Posterior vena cava (tissue), 2 donors: ENCODE data around the gene PTCRA. TPM values are rescaled to one million over a fixed set of nuclear protein-coding genes. Genes with fewer than 3 reads are reported as not detected.

Experiments used
- DNase-seq: peaks from one replicate; pipeline ENCODE4 v3.0.0-alpha.2; 2020; ENCODE audit warnings: low spot score
- intact Hi-C, 2 donors: fragments of 100-400 bp; cut with DNase I; formaldehyde crosslinking; loops; one replicate each; pipeline versions ENCODE4 v1.14.1 to v1.14.2; 2022 to 2023
- total RNA-seq, 2 donors: library from RNA; stranded (reverse); fragmentation: NEBNext Ultra II Directional; extraction: Animal tissue kit (Norgen Biotek cat#: 25700); gene quantifications; one replicate each; pipeline ENCODE4 v1.2.1, GENCODE V29; 2021
- donor health status: DM: yes; HTN: yes; CAD: no.
- donor health status: DM: yes; HTN: yes; CAD: no.

PTCRA gene
- total RNA-seq, 2 donors from 2014 or later, result not detected

- intact Hi-C loops, result no loop called here
- DNase-seq, result no peak
Observed at GRCh38 chr6:42963855-42964605, 48.2 kb downstream of the PTCRA start.

GRCh38 chr6:42966571-42966970, 50.7 kb downstream of the PTCRA start:
- intact Hi-C loops, result no loop called here
- DNase-seq, result no peak

- intact Hi-C loops, result no loop called here
- no peak for DNase-seq
Observed at GRCh38 chr6:42967228-42967627, 51.4 kb downstream of the PTCRA start.

DNA sequence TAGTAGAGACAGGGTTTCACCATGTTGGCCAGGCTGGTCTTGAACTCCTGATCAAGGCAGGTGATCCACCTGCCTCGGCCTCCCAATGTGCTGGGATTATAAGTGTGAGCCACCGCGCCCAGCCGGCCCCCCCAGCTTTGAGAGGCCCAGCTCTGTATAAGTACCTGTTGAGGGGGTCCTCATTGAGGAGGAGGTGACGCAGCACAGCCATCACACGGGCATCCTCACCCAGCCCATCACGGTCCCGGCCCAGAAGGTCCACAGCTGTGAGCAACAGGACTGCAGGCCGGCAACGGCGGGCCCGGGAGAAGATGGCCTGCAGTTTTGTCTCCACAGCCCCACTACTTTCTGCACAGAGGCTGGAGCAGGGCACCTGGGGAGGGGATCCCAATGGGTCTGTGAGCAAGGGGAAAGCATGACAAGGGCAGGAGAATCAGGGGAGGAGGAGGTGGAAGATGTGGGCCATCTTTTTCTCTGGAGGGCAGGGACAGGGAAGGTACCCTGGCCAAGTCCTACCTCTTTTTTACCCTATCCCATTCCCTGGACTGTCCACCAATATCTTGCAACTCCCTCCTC, 52.4 kb downstream of the PTCRA start:
- no peak for DNase-seq
- intact Hi-C loops, result no loop called here

GRCh38 chr6:42968783-42969182, 52.9 kb downstream of the PTCRA start:
- DNase-seq, result no peak
- intact Hi-C loops, result no loop called here

GRCh38 chr6:42969431-42969830, 53.6 kb downstream of the PTCRA start:
- no peak for DNase-seq
- intact Hi-C loops, result no loop called here

- intact Hi-C loops, result no loop called here
- DNase-seq, result no peak
Observed at GRCh38 chr6:42969934-42970333, 54.1 kb downstream of the PTCRA start.

- intact Hi-C loops, result no loop called here
Observed at GRCh38 chr6:42970871-42971612, 55.2 kb downstream of the PTCRA start.

GRCh38 chr6:42971746-42972327, 56.0 kb downstream of the PTCRA start:
- intact Hi-C loops, result no loop called here
- no peak for DNase-seq

More at GRCh38 chr6:42970871-42971612, 55.2 kb downstream of the PTCRA start:
- DNase-seq, result no peak

GRCh38 chr6:42973926-42974325, 58.1 kb downstream of the PTCRA start:
- intact Hi-C loops, result no loop called here
- no peak for DNase-seq

DNA sequence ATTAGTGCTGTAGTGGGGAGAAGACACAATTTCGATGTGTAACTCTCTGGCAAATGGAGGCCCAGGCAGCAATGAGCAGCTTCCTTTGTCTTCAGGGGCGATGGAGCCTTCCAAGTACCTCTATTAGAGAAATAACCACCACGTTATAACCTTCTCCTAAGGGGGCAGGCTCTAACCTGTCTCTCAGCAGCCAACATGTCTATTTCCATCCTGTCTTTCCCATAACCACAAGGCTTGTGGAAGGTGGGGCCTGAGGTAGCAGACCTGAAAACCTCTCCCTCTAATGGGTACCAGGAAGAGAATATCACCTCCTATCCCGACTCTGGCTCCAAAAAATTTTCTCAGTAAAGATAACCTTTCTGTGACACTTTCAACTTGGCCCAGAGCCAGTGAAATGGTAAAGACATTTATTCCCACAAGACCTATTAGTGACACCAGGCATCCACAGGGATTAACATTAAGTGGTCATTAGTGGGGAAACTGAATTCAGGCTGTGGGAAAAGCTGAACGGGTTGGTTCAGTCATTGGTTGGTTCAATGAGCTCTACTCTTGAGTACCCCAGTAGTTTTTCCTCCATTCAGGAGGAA, 59.2 kb downstream of the PTCRA start:
- intact Hi-C loops, result loop anchor here (5.0 kb wide), 2 partner anchors 38 to 43 kb away; no protein-coding TSS in a partner anchor
- no peak for DNase-seq

Other genes with a start within 250 kb of the PTCRA start
- gene PRPH2, start 193.5 kb upstream of the PTCRA start, total RNA-seq, result 1 to 10 TPM in 1 of 2 donors, under 1 TPM in 1; 1.00 to 2.2 TPM
- 10 to 100 TPM; 13.9 to 16.2 TPM for gene TBCC, start 169.9 kb upstream of the PTCRA start, total RNA-seq
- gene BICRAL, start 134.0 kb upstream of the PTCRA start, total RNA-seq, result 10 to 100 TPM; 16.9 to 18.5 TPM
- gene RPL7L1, start 36.4 kb upstream of the PTCRA start, total RNA-seq, result 10 to 100 TPM; 52.9 to 63.0 TPM
- gene CNPY3, start 13.4 kb downstream of the PTCRA start, total RNA-seq, result 10 to 100 TPM; 20.8 to 33.7 TPM
- not detected for gene GNMT, start 44.7 kb downstream of the PTCRA start, total RNA-seq
- gene PEX6, start 63.1 kb downstream of the PTCRA start, total RNA-seq, result 10 to 100 TPM in 1 of 2 donors, 1 to 10 TPM in 1; 8.8 to 12.8 TPM
- gene PPP2R5D, start 68.5 kb downstream of the PTCRA start, total RNA-seq, result 10 to 100 TPM; 26.0 to 33.5 TPM
- 10 to 100 TPM; 41.8 to 45.9 TPM for gene MEA1, start 97.9 kb downstream of the PTCRA start, total RNA-seq
- 10 to 100 TPM; 43.7 to 44.1 TPM for gene KLHDC3, start 98.2 kb downstream of the PTCRA start, total RNA-seq
- gene RRP36, start 105.6 kb downstream of the PTCRA start, total RNA-seq, result 10 to 100 TPM; 40.0 to 40.1 TPM
- gene CUL7, start 137.8 kb downstream of the PTCRA start, total RNA-seq, result 1 to 10 TPM; 9.3 to 9.9 TPM
- 10 to 100 TPM; 30.7 to 34.4 TPM for gene MRPL2, start 143.4 kb downstream of the PTCRA start, total RNA-seq
- gene KLC4, start 143.6 kb downstream of the PTCRA start, total RNA-seq, result 10 to 100 TPM; 15.1 TPM
- gene PTK7, start 160.3 kb downstream of the PTCRA start, total RNA-seq, result 10 to 100 TPM in 1 of 2 donors, 1 to 10 TPM in 1; 3.0 to 10.3 TPM